NOMO-1 (cell line): ENCODE results near the gene SPDYA.
"Not testable (repeated sequence)": the region's sequence is repeated elsewhere in the genome, so short reads cannot be mapped to it uniquely, and the experiment has no call there.

Experiments
- DNase-seq, 2 experiments: peaks; one replicate each; lab custom pipeline; 2025; ENCODE audit not compliant: unreplicated experiment in 2 of 2; lab: John Stamatoyannopoulos, UW

SPDYA gene

DNA sequence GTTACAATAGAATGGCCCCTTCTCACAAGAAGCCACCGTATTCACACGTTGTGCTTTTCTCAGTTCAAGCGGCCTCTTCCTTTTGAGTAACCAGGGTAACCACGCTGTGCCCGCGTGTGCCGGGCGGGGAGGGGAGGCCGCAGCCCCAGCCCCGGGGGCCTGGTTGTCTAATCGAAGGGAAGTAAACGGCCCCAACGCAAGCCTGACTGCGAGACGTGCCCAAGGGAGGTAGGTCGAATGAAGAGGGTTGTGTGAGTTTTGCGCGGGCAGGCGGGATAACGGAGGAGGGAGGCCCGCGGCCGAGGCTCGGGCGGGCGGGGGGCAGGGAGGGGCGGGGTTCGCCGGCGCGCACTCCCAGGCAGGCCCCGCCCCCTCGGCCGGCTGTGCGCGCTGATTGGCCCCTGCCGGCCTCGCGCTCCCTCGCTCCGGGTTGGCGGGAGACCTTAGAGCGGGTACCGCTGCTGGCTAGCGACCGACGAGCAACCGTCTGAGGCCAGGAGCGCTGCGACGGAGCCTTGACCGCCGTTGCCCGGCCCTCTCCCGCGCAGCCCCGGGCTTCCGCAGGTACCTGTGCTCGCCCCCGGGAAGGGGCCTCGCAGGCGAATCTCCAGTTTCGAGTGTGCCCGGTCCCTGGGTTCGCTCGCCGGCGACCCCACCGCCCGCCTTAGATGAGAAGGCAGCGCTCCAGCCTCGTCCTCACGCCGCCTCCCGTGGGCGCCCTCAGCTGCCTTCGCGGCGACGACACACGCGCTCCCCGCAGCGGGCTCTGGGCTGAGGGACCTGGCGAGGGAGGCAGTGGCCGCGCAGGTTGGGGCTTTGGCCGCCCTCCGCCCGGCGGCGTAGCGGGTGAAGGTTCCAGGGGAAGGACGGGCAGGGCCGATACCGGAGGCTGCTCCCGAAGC lies at the start of gene SPDYA:
Gene SPDYA, plus strand, starts transcription at position 451 of the 902 bp plus-strand sequence. CDS start 5,181 bp downstream, outside the sequence.
- peak; percentile 67 to 81 for DNase-seq

DNA sequence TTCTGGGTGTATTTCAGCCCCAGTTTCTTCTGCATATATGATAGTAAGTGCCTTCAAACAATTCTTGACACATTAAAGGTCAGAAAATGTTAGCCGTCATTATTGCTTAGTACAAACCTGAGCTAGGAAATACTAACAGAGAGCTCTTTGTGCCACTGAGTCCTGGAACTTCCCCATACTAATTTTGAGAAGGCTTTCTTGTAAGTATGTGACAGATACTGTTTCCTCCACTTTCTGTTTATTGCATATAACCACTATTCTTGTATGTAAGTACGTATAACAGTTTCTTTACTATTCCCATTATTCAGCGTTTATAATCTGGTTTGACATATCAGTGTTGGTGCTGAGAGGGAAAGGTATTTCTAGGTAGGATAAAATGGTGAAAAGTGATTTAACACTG lies 49.2 kb upstream of the SPDYA start:
- DNase-seq, result no peak

DNA sequence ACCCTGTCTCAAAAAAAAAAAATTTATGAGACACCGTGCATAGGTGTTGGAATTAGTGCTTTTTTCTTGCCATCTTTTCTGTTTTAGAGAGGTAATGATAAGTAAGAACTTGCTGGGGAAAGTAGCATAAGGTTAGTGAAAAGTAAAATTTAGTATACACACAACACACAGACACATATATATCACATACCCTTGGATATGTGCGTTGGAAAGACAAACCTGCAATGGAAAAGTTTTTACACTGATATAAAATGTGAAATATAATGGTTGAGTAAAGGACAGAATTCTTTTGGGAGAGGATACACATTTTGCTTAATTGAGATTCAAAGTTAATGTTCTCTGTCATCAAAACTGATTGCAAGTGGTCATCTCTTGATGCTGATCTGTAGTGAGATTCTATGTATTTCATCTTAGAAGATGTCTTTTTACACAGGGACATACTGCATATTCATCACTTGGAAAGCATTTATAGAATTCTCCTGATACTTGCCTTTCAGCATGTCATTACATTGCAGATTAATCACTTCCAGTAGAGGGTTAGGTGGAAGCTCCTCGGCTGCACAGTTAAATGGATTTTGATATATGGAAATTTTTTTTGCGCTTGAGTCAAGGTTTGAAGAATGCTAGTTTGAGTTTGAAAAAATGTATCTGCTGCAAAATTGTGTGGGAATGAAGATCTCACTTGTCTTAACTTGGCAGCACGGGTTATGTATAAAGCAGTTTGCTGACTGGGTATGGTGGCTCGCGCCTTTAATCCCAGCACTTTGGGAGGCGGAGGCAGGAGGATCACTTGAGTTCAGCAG lies 45.5 kb upstream of the SPDYA start:
- no peak for DNase-seq

DNA sequence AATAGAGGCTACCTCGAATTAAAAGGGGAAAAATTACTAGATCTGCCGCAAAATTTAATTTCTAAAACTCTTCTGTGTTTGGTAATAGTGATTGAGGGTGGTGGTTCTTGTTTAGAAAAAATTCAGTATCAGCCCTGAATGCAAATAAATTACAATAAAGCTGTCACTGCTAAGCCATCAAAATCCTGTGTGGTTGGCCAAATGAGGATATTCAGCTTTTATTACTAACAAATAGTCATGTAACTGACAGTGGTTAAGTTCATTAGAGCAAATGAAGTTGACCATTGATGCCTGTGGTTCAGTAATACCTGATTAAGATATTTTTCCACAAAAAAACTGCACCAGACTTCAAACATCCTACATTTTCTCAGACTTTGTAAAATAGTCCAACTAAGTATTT lies 44.6 kb upstream of the SPDYA start:
- no peak for DNase-seq

DNA sequence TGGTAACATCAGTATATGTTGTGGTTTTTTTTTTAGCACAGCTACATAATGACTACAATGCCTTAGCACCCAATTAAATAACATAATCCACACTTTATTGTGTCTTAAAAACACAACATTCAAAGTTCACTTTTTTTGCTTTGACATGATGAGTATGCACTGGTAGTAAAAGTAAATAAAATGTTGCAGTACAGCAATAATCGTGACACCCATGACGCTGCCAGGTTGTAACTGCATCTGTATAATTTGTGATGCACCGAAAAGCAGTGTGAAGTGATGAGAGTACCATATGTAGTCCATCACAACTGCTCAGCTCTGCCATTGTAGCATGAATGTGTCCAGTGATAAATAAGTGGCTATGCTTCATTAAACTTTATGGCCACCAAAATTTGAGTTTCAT lies 43.3 kb upstream of the SPDYA start:
- DNase-seq, result no peak

DNA sequence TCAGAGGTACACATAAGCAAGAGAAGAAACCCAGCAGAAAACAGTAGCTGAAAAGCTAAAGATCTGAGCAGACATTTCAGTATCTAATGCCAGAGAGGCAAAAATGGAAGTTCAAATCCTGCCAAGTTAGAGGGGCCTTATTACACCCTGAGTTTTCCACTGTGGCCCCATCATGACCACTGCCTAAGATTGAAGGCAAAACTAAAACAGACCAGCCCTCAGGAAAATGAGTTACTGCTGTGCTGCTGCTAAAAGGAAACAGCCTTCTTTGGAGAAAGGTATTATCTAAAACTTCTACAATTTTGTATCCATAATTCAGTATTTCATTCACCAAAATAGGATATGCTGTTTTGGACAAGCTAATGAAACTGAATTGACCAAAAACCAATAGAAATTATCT lies 42.2 kb upstream of the SPDYA start:
- no peak for DNase-seq

DNA sequence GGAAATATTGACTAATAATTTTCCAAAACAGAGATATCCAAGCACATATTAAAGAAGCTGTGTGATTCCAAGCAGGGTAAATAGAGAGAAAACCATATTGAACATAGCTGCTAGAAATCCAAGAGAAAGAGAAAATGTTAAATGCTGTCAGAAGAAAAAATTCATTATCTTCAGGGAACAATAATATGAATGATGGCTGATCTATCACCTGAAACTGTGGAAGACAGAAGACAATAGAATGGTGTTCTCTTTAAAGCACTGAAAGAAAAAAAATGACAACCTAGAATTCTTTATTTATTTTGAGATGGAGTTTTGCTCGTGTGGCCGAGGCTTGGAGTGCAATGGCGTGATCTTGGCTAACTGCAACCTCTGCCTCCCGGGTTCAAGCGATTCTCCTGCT lies 41.7 kb upstream of the SPDYA start:
- no peak for DNase-seq

DNA sequence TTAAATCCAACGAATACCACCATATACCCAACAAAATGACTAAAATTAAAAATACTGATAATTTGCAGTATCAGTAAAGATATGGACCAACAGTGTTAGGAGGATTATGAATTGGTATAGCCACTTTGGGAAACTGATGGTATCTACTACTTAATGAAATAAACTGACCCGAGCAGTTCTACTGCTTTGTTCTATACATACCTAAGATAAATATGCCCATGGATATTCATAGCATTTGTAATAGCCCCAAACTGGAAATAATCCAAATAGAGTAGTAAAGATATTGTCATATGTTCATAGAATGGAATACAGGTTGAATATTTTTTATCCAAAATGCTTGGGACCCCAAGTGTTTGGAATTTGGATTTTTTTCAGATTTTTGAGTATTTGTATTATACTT lies 38.3 kb upstream of the SPDYA start:
- no peak for DNase-seq

DNA sequence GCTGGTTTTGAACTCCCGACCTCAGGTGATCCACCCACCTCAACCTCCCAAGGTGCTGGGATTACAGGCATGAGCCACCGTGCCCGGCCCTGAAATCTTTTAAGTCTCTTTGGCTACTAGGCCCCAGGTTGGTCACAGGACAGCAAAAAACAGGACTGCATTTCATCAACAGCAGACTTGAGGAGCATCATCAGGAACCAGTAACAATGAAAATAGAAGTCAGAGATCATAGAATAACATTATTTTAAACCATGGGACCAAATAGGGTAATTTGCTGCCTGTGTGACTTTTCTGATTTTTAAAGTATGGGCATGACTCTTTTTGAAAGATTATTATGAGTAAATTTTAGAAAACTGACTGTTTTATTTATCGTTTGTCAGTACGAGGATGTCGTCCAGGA lies 34.2 kb upstream of the SPDYA start:
- no peak for DNase-seq

DNA sequence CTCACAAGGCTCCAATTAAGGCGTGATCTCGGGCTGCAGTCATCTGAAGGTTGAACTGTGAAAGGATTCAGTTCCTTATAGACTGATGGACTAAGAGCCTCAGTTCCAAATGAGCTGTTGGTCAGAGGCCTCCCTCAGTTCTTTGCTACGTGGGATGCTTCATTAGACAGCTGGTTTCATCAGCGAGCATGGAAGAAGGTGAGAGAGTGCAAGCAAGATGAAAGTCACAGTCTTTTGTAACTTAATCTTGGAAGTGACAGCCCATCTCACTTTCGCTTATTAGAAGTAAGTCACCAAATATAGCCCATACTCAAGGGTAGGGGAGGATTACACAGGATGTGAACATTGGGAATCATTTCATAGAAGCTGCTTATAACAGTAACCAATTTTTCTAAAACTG lies 32.2 kb upstream of the SPDYA start:
- no peak for DNase-seq

DNA sequence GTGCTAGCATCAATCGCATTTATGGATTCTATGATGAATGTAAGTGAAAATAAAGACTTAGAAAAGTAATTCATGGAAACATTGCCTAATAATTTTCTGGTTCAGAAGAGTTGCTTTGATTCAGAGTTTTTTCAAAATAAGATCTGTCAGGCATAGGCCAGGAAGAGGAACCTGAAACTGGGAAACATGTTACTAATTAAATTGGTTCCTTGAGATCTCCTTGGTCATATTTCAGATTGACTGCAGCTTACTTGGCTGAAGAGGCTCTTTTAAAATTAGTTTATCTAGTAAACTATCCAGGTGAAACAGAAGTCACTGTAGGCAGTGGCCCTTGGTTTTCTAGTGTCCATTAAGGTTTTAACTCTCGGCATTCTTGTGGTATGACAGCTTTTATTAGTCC lies 31.6 kb upstream of the SPDYA start:
- DNase-seq, result peak in 1 of 2 experiments; percentile 34

DNA sequence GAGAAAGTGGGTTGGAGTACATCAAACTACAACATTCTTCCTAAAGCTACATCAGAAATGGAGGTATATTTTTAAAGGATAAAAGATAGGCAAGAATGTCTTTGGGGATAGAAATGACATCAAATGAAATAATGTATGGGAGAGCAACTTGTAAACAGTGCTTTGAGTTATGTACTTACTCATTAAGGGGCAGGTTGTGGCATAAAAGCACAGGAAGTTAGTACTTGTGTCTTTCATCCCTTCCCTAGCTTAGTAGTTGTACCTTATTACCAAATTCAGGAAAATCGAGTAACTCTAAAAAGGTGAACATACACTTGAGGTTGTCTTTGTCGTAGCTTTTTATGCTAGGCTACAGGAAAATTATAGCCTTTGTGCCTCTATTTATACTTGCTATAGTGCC lies 30.1 kb upstream of the SPDYA start:
- no peak for DNase-seq

DNA sequence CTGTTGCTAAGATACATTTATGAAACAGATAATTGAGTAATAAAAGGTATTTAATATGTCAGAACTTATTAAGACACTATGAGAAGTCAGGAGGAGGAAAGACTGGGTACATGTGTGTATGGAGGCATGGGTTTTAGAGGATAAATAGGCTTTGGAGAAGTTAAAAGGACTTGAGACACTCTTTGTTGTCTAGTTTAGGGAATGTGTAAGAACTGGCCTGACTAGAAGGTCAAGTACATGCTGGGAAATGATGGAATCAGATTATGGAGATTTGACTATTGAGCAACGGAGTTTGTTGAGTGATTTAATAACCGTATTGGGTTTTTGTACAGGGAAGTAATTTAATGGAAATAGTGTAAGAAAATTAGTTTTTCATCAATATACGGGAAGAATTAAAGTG lies 28.2 kb upstream of the SPDYA start:
- no peak for DNase-seq

DNA sequence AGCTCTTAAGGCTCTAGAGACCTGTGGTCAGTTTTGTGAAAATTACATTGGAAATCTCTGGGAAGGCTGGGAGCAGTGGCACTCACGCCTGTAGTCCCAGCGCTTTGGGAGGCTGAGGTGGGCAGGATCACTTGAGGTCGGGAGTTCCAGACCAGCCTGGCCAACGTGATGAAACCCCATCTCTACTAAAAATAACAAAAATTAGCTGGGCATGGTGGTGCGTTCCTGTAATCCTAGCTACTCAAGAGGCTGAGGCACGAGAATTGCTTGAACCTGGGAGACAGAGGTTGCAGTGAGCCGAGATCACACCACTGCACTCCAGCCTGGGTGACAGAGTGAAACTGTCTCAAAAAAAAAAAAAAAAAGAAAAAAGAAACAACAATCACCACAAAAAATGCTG lies 26.1 kb upstream of the SPDYA start:
- not testable (repeated sequence) for DNase-seq

DNA sequence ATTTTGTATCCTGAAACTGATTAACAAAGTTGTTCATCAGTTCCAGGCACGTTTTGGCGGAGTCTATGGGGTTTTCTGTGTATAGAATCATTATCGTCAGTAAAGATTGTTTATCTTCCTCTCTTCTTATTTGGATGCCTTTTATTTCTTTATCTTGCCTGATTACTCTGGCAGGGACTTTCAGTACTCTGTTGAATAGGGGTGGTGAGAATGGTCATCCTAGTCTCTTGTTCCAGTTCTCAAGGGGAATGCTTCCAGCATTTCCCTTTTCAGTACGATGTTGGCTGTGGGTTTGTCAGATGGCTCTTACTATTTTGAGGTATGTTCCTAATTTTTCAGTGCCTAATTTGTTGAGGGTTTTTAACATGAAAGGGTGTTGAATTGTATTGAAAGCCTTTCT lies 14.0 kb upstream of the SPDYA start:
- DNase-seq, result no peak

DNA sequence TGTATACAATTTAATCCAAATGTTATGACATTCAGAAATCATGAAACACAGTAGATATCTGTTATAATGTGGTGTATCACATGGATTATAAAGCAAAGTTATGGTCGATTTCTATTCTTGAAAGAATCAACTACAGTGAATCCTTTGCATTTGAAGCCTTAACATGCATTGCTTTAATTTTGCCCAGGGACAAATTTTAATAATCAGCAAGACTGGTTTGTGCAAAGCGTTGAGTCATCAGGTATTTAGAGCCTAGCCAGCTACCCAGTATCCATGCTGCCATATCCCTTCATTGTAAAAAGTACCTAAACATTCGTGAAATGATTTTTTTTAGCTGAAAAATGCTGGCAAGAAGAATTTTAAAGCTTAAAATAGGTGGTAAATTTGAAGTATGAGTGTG lies 8.9 kb upstream of the SPDYA start:
- no peak for DNase-seq

DNA sequence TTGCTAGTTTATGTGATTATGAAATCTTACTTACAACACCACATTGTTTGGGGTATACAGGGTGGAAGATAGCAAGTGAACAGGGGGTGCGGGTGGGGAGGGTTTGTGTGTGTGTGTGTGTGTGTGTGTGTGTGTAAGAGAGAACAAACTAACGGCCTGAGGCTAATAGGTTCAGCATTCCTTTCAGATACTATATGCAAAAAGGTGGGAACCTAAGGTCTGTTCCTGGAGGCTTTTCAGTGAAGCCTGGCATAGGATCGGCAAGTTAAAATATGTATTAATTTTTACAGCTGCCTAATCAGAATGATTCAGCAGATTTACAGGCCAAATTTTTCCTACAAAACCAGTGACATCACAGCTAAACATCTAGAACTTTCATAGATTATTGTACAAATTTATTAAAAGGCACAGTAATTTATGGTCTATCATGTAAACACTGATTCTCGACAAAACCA lies 7.6 kb upstream of the SPDYA start:
- DNase-seq, result no peak

DNA sequence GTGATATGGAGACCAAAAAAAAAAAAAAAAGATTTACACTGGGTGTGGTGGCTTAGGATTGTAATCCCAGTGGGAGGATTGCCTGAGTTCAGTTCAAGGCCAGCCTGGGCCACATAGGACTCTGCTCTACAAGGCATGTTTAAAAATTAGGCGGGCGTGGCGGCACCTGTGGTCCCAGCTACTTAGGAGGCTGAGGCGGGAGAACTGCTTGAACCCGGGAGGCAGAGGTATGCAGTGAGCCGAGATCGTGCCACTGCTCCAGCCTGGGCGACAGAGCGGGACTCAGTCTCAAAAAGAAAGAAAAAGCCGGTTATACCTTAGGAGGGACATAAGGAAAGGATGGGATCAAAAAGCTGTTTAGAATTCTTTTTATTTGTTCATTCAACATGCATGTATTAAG lies 707 bp upstream of the SPDYA start:
- DNase-seq, result no peak

DNA sequence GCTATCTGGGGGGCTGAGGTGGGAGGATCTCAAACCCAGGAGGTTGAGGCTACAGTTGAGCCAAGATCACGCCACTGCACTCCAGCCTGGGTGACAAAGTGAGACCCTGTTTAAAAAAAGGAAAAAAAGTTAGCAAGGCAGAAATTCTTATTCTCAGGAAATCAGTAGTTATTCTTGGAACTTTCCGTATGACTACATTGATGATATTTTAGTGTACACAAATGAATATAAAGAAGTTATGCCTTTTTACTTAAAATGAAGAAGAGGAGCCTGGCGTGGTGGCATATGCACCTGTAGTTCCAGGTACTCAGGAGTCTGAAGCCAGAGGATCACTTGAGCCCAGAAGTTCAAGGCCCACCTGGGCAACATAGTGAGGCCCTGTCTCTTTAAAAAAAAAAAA lies 7.4 kb downstream of the SPDYA start:
- no peak for DNase-seq

DNA sequence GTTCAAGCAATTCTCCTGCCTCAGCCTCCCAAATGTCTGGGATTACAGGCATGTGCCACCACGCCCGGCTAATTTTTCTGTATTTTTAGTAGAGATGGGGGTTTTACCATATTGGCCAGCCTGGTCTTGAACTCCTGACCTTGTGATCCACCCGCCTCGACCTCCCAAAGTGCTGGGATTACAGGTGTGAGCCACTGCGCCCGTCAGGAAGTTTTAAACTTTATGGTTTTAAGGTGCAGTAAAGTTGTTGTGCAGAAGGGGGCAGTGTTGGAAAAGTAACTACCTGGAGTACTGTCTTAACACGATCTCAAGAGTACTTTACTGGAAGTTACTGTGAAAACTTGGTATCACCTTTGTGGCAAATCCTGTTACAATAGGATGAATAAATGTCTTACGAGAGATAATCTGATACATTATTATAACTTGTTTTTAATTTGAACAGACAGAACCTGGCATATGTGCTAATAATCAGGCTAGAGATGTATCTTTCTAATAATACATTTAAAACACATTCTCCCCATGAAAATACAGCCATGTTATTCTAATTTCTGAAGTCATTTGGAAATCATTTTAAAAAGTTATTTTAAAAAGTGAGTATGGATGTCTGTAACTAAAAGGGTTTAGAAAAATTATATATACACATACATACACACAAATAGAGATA lies 10.8 kb downstream of the SPDYA start:
- DNase-seq, result peak in 1 of 2 experiments; percentile 34

DNA sequence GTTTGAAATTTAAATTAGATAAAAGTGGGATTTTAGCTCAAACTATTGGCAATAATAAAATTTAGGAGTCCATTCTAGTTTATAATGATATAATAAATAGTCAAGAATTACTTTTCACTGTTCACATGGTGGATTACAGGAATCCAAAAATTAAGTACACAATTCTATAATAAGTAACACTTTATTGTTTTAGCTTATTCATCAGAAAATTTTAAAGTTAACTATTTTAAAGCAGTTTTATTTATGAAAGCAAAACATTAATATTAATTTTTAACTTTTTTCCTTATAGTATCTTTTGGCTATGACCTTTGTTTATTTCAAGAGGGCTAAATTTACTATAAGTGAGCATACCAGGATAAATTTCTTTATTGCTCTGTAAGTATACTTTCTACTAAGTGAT lies 11.4 kb downstream of the SPDYA start:
- no peak for DNase-seq
